BLaER1 treated with 17β-estradiol and CSF1 and Interleukin-3, amounts not matched to agents 10 nM and 100 nM (cell line): Measurements from ENCODE around the gene TCEA2.

ENCODE experiments used
- H3K27ac ChIP-seq, 11 experiments: shearing (Covaris generic); formaldehyde crosslinking; 2 replicates each; pipeline ENCODE4 v1.8.1; 2022
- H3K27me3 ChIP-seq, 11 experiments: shearing (Covaris generic); formaldehyde crosslinking; 2 replicates each; pipeline ENCODE4 v1.8.1; 2022
- H3K36me3 ChIP-seq, 11 experiments: shearing (Covaris generic); formaldehyde crosslinking; 2 replicates each; pipeline ENCODE4 v1.8.1; 2022
- H3K4me1 ChIP-seq, 10 experiments: shearing (Covaris generic); formaldehyde crosslinking; 2 replicates each; pipeline ENCODE4 v1.8.1; 2022
- H3K4me2 ChIP-seq, 11 experiments: shearing (Covaris generic); formaldehyde crosslinking; 2 replicates each; pipeline ENCODE4 v1.8.1; 2022
- H3K4me3 ChIP-seq, 10 experiments: shearing (Covaris generic); formaldehyde crosslinking; 2 replicates each; pipeline ENCODE4 v1.8.1; 2022
- H3K9ac ChIP-seq, 11 experiments: shearing (Covaris generic); formaldehyde crosslinking; 2 replicates each; pipeline ENCODE4 v1.8.1; 2022
- H3K9me3 ChIP-seq, 11 experiments: shearing (Covaris generic); formaldehyde crosslinking; replicated peaks in 1 of 11; 2 replicates each; pipeline ENCODE4 v1.8.1; 2022
- H4K20me1 ChIP-seq, 11 experiments: shearing (Covaris generic); formaldehyde crosslinking; 2 replicates each; pipeline ENCODE4 v1.8.1; 2022
- Cebpa-rat ChIP-seq, 11 experiments: shearing (Covaris generic); IDR thresholded peaks; 2 replicates each; pipeline ENCODE4 v1.8.1; 2022

TCEA2 gene

GRCh38 chr20:64035066-64035932 is 27.7 kb upstream of the TCEA2 start:
- Histone ChIP-seq H3K4me3 (no peak overlapping the region), H4K20me1 (peaks cover 0 to 80% (median 47%) of the 10 kb centered on the region in 11 experiments; a peak in 20 of 22 replicates), H3K27me3 (peaks cover 26 to 39% (median 34%) of the 10 kb centered on the region in 11 experiments), H3K9ac (peak overlapping the region in 2 of 11 experiments; percentile 19 to 29; a peak in 3 of 22 replicates), H3K4me2 (peak overlapping the region in 10 of 11 experiments; percentile 38 to 100 (median 99); a peak in 19 of 22 replicates), H3K36me3 (peaks cover 29 to 57% (median 47%) of the 10 kb centered on the region in 11 experiments), H3K9me3 (no peaks in the 10 kb centered on the region), H3K4me1 (peaks cover 29 to 55% (median 51%) of the 10 kb centered on the region in 10 experiments), H3K27ac (no peak overlapping the region; a peak in 1 of 22 replicates)
- TF ChIP-seq Cebpa-rat (IDR thresholded peaks at IDR 0.05): no peak

GRCh38 chr20:64035933-64036345 is 27.1 kb upstream of the TCEA2 start, which contains the start of gene C20orf204:
Gene C20orf204 (plus strand): TSS chr20:64036182. CDS start chr20:64036324, 142 bp downstream.
- H3K9ac ChIP-seq: peak within 1 kb of the TSS in 5 of 11 experiments; percentile 12 to 43 (median 39); a peak in 8 of 22 replicates

DNA sequence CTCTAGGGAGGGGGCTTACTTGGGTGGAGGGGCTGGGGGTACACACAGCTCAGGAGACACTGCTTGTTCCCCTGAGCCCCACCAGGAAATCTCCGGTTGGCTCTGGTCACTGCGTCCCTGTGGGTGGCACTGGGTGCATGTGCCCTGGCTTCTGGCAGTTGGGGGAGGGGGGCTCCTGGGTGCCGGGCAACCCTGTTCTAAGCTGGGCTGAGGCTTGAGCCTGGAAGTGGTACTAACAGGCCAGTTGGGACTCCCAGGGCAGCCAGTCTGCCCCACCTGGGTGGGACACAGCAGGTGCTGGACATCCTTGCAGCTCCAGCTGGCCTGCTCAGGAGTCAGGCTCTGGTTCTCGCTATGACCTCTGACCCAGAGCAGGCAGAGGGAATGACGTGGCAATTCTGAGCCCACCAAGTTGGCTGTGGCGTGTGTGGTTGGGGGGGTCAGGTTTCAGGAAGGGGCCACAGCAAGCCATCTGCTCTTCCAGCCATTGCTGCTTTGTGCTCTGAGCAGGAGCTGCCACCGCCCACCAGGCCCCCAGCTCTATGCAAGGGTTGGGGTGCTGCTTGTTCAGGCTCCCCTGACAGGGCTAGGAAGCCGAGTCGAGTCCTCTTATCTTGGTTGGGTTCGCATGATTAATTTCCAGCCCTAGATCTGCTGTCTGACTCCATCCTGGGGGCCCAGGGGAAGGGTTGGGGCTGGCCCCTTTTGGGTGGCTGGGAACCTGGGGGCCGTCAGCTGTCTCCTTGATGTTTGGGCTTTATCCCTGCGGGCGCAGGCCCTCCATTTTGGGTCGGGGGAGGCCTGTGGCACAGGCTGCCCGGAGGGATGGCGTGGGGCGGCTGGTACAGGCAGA is 26.4 kb upstream of the TCEA2 start:
- TF ChIP-seq Cebpa-rat (IDR thresholded peaks at IDR 0.05): no peak
- Histone ChIP-seq H3K27ac (peak overlapping the region in 4 of 11 experiments; percentile 20 to 56 (median 38); a peak in 6 of 22 replicates), H3K9ac (peak overlapping the region in 5 of 11 experiments; percentile 12 to 43 (median 39); a peak in 7 of 22 replicates)

More at GRCh38 chr20:64035933-64036345, 27.1 kb upstream of the TCEA2 start, which contains the start of gene C20orf204:
- Histone ChIP-seq H3K27ac (peak within 1 kb of the TSS in 4 of 11 experiments; percentile 20 to 56 (median 38); a peak in 6 of 22 replicates), H3K36me3 (peaks cover 23 to 50% (median 41%) of the 10 kb centered on the region in 11 experiments), H3K27me3 (peaks cover 33 to 45% (median 40%) of the 10 kb centered on the region in 11 experiments), H4K20me1 (peaks cover 0 to 75% (median 43%) of the 10 kb centered on the region in 11 experiments; a peak in 20 of 22 replicates), H3K4me2 (peak within 1 kb of the TSS; percentile 19 to 100 (median 99); a peak in 21 of 22 replicates), H3K9me3 (no peaks in the 10 kb centered on the region), H3K4me1 (peaks cover 35 to 62% (median 57%) of the 10 kb centered on the region in 10 experiments), H3K4me3 (no peak within 1 kb of the TSS; a peak in 1 of 20 replicates)
- TF ChIP-seq Cebpa-rat (IDR thresholded peaks at IDR 0.05): no peak

GRCh38 chr20:64037199-64037497 is 25.9 kb upstream of the TCEA2 start:
- TF ChIP-seq Cebpa-rat (IDR thresholded peaks at IDR 0.05): no peak
- peak overlapping the region in 2 of 11 experiments; percentile 39 to 41; a peak in 3 of 22 replicates for H3K9ac ChIP-seq
- peaks cover 11 to 38% (median 30%) of the 10 kb centered on the region in 11 experiments for H3K36me3 ChIP-seq
- H3K27ac ChIP-seq: peak overlapping the region in 4 of 11 experiments; percentile 20 to 56 (median 38); a peak in 4 of 22 replicates
- peaks cover 47 to 74% (median 69%) of the 10 kb centered on the region in 10 experiments for H3K4me1 ChIP-seq
- H3K9me3 ChIP-seq: no peaks in the 10 kb centered on the region
- no peak overlapping the region for H3K4me3 ChIP-seq
- peaks cover 45 to 57% (median 52%) of the 10 kb centered on the region in 11 experiments for H3K27me3 ChIP-seq
- H3K4me2 ChIP-seq: peak overlapping the region in 9 of 11 experiments; percentile 70 to 100 (median 99); a peak in 18 of 22 replicates
- H4K20me1 ChIP-seq: peaks cover 0 to 65% (median 37%) of the 10 kb centered on the region in 11 experiments; a peak in 20 of 22 replicates

More for the DNA sequence above, 26.4 kb upstream of the TCEA2 start:
- H4K20me1 ChIP-seq: peaks cover 0 to 70% (median 42%) of the 10 kb centered on the region in 11 experiments; a peak in 20 of 22 replicates
- no peak overlapping the region; a peak in 1 of 20 replicates for H3K4me3 ChIP-seq
- peaks cover 42 to 68% (median 64%) of the 10 kb centered on the region in 10 experiments for H3K4me1 ChIP-seq
- H3K4me2 ChIP-seq: peak overlapping the region; percentile 19 to 100 (median 99); a peak in 21 of 22 replicates
- H3K9me3 ChIP-seq: no peaks in the 10 kb centered on the region
- peaks cover 39 to 52% (median 46%) of the 10 kb centered on the region in 11 experiments for H3K27me3 ChIP-seq
- H3K36me3 ChIP-seq: peaks cover 16 to 44% (median 36%) of the 10 kb centered on the region in 11 experiments

DNA sequence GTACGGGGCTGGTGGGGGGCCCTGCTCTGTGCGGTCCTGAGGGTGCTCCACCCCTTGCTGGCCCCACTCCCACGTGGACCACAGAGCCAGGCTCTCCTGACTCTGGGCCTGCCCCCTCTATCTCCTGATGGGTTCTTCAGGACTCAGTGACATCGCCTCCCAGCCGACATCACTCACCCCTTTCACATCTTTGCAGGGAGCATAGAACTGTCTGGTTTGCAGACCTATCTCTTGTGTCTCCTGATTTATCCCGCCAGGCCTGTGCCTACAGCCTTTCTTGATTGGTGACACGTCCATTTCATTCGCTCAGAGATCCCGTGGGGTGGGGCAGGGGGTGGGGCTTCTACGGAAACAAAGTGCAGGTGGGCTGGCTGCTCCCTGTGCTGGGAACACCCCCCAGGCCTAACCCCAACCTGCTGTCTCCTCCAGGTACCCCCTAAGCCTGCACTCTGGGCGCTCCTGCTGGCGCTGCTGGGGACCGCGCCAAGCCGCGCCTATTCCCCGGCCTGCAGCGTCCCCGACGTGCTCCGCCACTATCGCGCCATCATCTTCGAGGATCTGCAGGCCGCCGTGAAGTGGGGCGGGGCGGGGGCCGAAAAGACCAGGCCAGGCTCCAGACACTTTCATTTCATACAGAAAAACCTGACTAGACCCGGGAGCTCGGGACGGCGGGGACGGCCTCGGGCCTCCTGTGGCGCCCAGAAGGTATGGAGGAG is 25.3 kb upstream of the TCEA2 start:
- peak overlapping the region; percentile 95 to 100 (median 99); a peak in 21 of 22 replicates for H3K4me2 ChIP-seq
- no peak for TF ChIP-seq Cebpa-rat (IDR thresholded peaks at IDR 0.05)

GRCh38 chr20:64038224-64038564 is 24.8 kb upstream of the TCEA2 start:
- peak overlapping the region; percentile 57 to 72 (median 62) for H3K4me3 ChIP-seq

More for the DNA sequence above, 25.3 kb upstream of the TCEA2 start:
- Histone ChIP-seq H3K36me3 (peaks cover 10 to 33% (median 25%) of the 10 kb centered on the region in 11 experiments), H3K4me1 (peaks cover 51 to 78% (median 73%) of the 10 kb centered on the region in 10 experiments), H3K9me3 (no peaks in the 10 kb centered on the region), H3K27ac (no peak overlapping the region), H4K20me1 (peaks cover 0 to 60% (median 35%) of the 10 kb centered on the region in 11 experiments; a peak in 20 of 22 replicates), H3K9ac (0 out of 22 replicates have a peak overlapping the region, but pooled peaks of 1 of the 11 experiments have one; percentile 41), H3K4me3 (peak overlapping the region in 1 of 10 experiments; percentile 60; a peak in 3 of 20 replicates), H3K27me3 (peaks cover 49 to 61% (median 56%) of the 10 kb centered on the region in 11 experiments)

DNA sequence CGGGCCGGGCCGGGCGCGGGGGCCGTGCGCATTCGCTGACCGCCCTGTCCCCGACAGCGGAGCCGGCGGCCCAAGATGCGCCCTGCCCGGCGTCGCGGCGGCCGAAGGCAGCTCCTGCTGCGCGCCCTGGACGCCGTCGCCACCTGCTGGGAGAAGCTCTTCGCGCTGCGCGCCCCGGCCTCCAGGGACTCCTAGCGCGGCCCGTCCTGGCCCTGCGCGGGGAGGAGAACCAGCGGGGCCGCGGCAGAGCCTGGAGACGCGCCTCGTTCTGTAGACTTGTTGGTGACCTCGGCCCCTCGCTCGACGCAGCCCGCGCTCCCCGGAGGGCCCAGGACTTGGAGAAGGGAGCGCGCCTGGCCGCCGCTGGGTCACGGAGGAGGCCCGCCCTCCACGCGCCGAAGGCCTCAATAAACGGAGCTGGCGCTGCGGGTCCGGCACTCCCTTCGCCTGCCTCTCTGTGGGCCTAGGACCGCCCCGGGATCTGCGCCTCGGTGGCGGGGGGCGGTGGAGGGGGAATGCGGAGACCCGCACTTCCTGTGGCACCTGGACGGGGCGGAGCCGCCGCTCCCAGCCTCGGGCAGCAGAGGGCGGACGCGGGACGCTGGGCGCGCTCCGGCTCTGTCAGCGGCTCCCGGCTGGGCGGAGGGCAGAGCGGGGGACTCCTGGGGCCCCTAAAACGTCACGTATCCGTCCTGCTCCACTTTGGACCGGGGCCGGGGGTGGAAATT is 24.3 kb upstream of the TCEA2 start:
- peaks cover 51 to 86% (median 78%) of the 10 kb centered on the region in 10 experiments for H3K4me1 ChIP-seq
- peaks cover 56 to 70% (median 62%) of the 10 kb centered on the region in 11 experiments for H3K27me3 ChIP-seq
- peak overlapping the region; percentile 57 to 72 (median 62) for H3K4me3 ChIP-seq
- peak overlapping the region; percentile 12 to 70 (median 50); a peak in 19 of 22 replicates for H3K27ac ChIP-seq
- H3K9ac ChIP-seq: peak overlapping the region; percentile 53 to 78 (median 69)
- H4K20me1 ChIP-seq: peaks cover 0 to 51% (median 28%) of the 10 kb centered on the region in 11 experiments; a peak in 19 of 22 replicates
- peak overlapping the region; percentile 95 to 100 (median 99) for H3K4me2 ChIP-seq
- H3K36me3 ChIP-seq: peaks cover 10 to 23% (median 14%) of the 10 kb centered on the region in 11 experiments
- no peaks in the 10 kb centered on the region for H3K9me3 ChIP-seq
- no peak for TF ChIP-seq Cebpa-rat (IDR thresholded peaks at IDR 0.05)

More at GRCh38 chr20:64038224-64038564, 24.8 kb upstream of the TCEA2 start:
- Histone ChIP-seq H3K4me2 (peak overlapping the region; percentile 95 to 100 (median 99)), H3K9ac (peak overlapping the region in 9 of 11 experiments; percentile 53 to 78 (median 69); a peak in 15 of 22 replicates), H3K36me3 (peaks cover 10 to 28% (median 20%) of the 10 kb centered on the region in 11 experiments), H3K27me3 (peaks cover 51 to 64% (median 59%) of the 10 kb centered on the region in 11 experiments), H4K20me1 (peaks cover 0 to 55% (median 30%) of the 10 kb centered on the region in 11 experiments; a peak in 20 of 22 replicates), H3K9me3 (no peaks in the 10 kb centered on the region), H3K27ac (peak overlapping the region in 3 of 11 experiments; percentile 58 to 70 (median 66); a peak in 4 of 22 replicates), H3K4me1 (peaks cover 51 to 81% (median 76%) of the 10 kb centered on the region in 10 experiments)
- no peak for TF ChIP-seq Cebpa-rat (IDR thresholded peaks at IDR 0.05)
